Erythroblast (primary cell): ENCODE results near the gene CLEC11A.

ENCODE experiments used
- GATA1 ChIP-seq: IDR thresholded peaks from 2 replicates; pipeline ENCODE4 v1.6.1; 2011; ENCODE audit warnings: low read depth, mild to moderate bottlenecking, control low read depth, low read length, moderate library complexity
- POLR2A ChIP-seq: IDR thresholded peaks from 2 replicates; pipeline ENCODE4 v1.6.1; 2011; ENCODE audit warnings: mild to moderate bottlenecking, low read length

- TF ChIP-seq POLR2A (no peak), GATA1 (no peak)
These were observed 10.3 kb upstream of the CLEC11A start for GRCh38 chr19:50712833-50713232.
